Left cardiac atrium (tissue), 4 donors: ENCODE measurements around the gene MBOAT1. TPM values are rescaled to one million over a fixed set of nuclear protein-coding genes. Genes with fewer than 3 reads are reported as not detected.

Experiments
- ATAC-seq, 2 donors: fragments of 200-7000 bp; cut with Tn5 transposase; one replicate each; pipeline ENCODE4 v1.9.1; 2020; ENCODE audit warnings: mild to moderate bottlenecking in 2 of 2, moderate library complexity in 2 of 2
- DNase-seq: peaks from one replicate; pipeline ENCODE4 v3.0.0-alpha.2; 2020
- intact Hi-C, 2 donors: fragments of 100-400 bp; cut with DNase I; formaldehyde crosslinking; loops; one replicate each; pipeline versions ENCODE4 v1.14.1 to v1.15.1; 2022 to 2023
- total RNA-seq, 2 donors: library from RNA; stranded (reverse); fragmentation: NEBNext Ultra II Directional; extraction: Animal tissue kit (Norgen Biotek cat#: 25700); gene quantifications; one replicate each; pipeline ENCODE4 v1.2.1, GENCODE V29; 2021
- donor health status: DM: no; HTN: yes; CAD: no.
- donor health status: DM: no; HTN: yes; CAD: no; lungs with severe emphysema.
- donor health status: DM: yes; HTN: yes; CAD: no.
- donor health status: Dilated cardiomyopathy.

The MBOAT1 gene
- total RNA-seq, 2 donors from 2014 or later, result 5.1 to 6.1 TPM

DNA sequence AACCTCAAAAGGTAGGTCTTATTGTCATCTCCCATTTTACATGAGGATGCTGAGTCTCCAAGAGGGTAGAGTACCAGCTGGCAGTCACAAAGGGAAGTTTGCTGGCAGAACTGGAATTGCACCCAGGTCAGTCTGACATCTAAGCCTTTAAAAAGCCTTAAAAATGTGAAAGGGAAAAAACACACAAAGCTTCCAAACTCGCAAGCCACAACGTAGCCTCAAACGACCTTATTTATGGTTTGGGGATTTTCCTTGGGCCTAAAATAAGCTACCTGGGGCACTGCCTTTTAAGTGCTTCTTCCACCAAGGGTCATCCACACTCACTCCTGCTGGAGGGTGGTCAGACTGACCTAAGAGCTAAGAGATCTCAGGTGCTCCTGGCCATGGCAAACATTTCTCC, 2.1 kb downstream of the MBOAT1 start:
- intact Hi-C loops, result loop anchor here in 1 of 2 donors (10.0 kb wide), 1 partner anchor 85 kb away; no protein-coding TSS in a partner anchor
- DNase-seq, result no peak
- ATAC-seq, result no peak

DNA sequence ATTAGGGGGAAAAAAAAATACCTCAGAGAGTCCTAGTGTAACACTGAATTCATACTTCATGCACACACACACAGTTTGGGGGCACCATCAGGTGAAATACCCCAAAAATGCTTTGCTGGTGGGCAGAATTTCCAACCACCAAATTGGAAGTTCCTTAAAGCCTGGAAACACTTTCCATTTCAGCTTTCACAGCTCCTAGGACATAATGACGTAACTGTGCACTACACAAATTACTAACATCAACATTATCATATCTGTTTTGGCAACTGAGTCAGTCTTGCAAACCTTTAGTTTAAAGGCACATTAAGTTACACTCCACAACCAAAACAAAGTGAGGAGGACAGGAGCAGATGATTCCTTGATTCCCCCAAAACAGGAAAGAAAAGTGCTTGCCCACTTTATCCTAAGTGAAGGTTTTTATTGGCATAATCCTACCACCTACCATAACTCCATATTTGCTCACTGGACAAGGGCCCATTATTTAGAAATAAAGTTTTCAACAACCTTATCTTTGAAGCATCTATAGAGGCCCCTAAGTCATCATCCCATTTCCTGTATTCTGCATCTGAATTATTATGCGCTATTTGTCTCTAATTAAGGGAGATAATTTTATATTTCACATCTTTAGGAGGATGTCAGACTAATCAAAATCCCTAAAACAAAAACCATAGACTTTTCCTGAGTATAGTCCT, 3.4 kb downstream of the MBOAT1 start:
- ATAC-seq (no peak), DNase-seq (no peak)
- intact Hi-C loops, result no loop called here

DNA sequence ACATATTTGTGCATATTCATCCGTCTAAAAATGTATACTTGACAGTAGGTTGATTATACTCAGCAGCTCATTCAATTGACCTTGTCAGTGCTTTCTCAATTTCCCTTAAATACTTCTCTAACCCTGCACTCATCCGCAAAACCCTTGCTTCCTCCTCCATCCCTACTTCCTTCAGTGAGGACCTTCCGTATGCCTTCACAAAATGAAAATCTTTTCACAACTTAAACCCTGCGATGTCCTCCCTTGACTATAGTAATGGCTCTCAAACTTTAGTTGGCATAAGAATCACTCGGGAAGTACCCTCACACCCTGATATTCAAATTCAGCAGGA, 5.2 kb downstream of the MBOAT1 start:
- intact Hi-C loops, result no loop called here

DNA sequence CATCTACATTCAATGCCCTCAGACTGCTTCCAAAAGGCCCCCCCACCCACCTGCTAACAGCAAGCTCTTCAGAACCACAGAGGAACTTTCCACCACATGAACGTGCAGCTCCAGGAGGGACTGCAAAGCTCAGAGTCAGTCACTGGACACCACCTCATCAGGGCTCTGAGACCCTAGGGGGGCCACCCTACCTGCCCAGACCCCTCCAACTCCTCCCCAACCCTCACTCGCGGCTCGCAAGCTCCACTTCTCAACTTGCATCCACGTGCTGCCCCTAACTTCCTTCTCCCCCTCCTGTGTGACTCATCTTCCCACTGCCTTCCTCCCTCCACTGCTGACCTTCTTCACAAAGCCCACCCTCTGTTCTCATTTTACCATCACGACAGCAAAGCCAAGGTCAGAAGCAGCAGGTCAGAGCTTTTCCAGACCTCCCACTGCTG, 6.5 kb downstream of the MBOAT1 start:
- DNase-seq (no peak), ATAC-seq (peak in 1 of 2 donors; percentile 28)
- intact Hi-C loops, result no loop called here

More for the DNA sequence above, 5.2 kb downstream of the MBOAT1 start:
- DNase-seq (no peak), ATAC-seq (no peak)

DNA sequence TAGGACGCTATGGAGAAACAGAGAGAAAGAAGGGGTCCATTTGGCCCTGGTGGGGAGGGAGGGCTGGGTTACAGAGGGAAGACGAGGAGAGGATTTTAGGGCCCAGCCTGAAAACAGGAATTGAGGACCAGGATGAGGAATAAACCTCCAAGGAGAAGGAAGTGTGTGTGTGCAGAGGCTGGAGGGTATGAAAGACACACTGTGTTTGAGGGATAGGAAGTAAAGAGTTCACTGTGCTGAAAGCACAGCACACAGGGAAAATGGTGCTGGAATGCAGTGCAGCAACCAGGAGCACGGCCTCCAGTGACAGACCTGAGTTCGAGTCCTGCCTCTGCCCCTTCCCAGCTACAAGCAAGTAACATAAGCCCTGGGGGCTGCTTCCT, 7.8 kb downstream of the MBOAT1 start:
- DNase-seq (no peak), ATAC-seq (peak in 1 of 2 donors; percentile 14)
- intact Hi-C loops, result no loop called here

DNA sequence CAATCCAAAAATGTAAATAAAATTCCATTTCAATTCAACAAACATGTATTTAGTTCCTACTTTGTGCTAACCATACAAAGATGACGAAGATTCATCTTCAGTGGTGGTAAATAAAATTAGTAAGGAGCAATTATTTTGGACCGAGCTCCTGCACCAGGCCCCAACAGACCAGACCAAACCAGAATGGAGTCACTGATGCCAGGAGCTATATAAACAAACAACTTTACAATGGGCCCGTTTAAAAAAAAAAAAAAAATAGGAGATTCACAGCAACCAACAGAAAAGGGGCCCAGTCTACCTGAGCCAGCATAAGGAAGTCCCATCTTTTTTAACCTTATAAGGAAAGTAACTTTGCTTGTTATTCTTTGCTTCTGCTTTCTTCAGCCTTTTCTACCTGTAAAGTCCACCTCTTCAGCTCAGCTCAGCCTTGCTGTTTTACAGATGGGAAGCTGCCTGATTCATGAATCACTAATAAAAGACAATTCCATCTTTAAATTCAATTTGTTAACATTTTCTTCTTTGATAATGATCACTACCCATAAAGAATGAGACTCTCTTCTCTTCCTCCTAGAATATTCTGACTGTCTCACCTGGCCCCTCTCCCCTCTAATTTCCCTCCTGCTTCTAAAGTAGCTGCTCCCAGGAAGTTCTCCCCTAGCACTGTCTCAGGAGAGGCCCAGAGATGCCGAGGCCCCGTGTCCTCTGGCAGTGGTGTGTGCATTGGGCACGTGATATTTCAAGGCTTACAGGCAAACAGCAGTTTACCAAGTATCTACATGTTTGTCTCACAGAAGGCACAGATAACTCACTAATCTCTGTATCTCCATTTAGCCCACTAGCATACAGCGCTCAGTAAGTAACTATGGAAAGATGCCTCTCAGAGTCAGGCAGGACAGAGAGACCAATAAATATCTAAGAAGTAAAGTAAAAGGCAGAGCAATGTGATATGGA, 8.4 kb downstream of the MBOAT1 start:
- ATAC-seq (peak in 1 of 2 donors; percentile 6), DNase-seq (no peak)
- intact Hi-C loops, result no loop called here

DNA sequence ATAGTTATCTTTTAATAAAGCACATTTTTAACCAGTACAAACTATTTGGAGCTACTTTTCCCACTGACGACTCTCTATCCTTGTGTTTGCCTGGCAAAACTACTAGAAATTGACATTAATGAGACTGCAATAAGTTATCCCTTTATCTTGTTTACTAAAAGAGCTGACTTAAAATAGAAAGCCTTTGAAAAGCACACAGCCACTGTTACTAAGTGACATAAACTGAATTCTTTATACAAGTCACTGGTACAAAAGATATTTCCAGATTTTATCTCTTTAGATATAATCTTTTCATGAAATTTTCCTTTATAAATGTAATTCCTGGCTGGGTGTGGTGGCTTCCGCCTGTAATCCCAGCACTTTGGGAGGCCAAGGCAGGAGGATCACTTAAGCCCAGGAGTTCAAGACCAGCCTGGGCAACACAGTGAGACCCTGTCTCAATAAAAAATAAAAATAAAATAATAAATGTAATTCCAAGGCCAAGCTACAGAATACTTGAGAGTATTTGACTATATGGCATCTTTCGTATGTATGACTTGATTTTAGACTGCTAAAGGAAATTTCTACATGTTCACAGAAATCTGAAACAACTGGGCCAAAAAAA, 9.5 kb downstream of the MBOAT1 start:
- ATAC-seq, result no peak
- intact Hi-C loops, result no loop called here
- DNase-seq, result no peak

DNA sequence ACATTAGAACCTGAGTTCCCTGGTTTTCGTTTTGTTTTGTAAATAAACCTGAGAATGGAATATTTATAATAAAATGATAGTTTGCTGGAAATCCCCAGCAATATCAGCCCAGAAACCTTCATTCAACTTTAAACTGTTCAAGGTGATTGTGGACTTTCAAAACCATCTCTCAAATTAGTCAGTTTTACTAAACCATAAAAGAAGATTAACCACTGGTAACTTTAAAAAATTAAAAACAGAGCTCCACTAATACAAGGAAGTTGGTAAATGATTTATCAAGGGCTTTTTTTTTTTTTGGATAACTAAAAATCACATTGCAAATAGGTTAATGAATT, 10.0 kb downstream of the MBOAT1 start:
- DNase-seq, result no peak
- intact Hi-C loops, result no loop called here
- no peak for ATAC-seq

DNA sequence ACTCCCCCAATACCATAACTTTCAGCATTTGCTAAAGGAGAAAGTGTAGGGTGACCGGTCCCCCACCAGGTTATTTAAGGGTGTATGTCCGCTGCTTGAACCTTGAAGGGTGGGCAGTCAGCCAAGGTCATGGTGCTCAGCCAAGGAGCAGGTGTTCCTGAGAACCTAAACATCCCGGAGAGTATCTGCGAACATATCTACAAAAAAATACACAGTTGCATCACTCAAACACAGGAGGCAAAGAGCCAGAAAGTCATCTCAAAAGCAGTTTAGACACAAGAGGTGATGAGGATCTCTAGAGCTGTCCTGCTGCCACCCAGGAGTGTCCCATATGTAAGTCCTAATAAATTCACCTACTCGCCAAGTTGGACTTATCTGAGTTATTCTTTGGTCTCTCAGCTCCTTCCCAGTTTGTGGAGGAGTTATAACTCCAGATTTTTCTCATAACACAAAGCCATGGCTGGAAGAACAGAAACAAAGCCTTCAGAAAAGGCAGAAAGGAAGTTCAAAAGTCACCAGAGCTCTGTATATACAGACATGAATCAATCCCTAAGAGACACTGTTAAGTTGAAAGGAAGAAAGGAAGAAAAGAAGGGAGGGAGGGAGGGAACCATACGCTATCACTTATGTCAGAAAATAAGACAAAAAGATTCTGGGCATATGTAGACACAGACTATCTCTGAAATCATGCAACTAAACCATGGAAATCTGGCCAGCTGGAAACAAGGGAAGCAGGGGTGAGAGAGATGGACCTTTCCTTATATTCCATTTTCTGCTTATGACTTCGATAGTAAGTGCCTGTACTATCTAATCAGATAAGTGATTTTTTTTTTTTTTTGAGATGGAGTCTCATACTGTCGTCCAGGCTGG, 11.3 kb downstream of the MBOAT1 start:
- intact Hi-C loops, result no loop called here
- DNase-seq (no peak), ATAC-seq (no peak)

DNA sequence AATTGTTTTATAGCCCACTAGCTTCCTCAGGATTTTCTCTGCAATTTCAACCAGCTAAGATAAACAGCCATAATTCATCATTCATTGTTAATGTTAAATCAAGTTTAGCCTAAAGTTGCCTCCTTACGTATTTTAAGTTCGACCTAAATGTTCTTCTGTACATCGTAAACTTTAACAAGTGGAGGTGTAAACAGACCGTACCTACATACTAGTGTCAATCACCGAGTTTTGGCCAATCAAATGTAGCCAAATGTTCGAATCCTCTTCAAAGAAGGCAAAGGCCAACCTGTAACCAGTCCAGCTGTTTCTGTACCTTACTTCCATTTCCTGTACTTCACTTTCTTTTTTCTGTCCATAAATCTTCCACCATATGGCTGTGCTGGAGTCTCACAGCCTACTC, 13.5 kb downstream of the MBOAT1 start:
- intact Hi-C loops, result no loop called here
- DNase-seq (no peak), ATAC-seq (no peak)

DNA sequence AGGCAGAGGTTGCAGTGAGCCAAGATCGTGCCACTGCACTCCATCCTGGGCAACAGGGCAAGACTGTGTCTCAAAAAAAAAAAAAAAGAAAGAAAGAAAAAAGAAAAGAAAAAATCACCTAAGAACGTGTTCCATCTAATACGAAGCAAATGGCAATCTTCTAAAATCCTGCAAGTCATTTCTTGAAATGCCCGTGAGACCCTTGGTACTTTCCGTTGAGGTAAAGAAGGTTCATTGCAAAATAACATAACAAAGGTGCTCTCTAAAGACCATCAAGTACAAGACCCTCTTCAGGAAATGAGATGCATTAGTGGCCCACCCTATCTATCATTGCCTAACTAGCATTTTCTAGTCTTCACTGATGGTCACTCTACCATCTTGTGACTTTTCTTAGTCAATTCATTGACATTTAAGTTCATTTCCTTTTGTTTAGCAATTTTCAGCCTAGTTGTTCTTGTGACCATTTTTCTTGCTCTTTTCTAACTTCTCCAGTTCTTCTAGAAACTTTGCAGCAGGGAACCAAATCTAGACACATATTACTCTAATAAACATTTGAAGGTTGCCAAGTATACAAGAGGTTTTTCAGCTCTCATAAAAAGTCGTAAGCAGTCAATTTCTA, 14.0 kb downstream of the MBOAT1 start:
- intact Hi-C loops, result no loop called here
- no peak for ATAC-seq

DNA sequence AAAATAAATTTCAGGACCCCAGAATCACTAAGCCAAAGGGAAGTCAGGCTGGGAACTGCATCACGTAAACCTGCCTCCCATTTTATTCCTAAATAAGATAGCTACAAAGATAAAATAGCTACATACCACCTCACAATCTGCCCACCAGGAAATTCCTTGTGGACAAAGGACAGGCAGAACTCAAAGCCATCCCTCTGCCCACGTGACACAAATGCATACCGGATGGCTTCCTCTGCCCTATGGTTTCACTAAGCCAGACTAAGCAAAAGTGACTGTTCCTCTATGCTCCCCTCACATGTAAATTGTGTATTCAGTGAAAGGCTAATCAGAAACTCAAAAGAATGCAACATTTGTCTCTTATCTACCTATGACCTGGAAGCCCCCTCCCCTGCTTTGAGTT, 15.0 kb downstream of the MBOAT1 start:
- intact Hi-C loops, result no loop called here
- no peak for DNase-seq
- no peak for ATAC-seq

More for the DNA sequence above, 14.0 kb downstream of the MBOAT1 start:
- DNase-seq, result no peak

DNA sequence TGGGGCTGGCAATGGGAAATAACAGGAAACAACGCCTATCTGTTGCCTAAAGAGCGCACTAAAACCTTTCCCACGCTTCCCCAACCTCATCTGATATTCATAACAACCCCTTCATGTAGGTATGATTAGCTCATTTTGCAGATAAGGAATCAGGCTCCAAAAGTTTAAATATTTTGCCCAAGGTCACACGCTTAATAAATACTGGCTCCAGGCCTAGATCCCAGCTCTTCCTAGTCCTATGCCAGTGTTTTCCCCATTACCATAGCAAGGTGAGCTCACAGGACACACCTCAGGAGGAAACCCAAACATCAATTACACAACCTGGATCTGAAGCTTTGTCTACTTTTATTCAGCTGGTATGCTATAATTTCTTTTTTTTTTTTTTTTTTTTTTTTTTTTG, 19.6 kb downstream of the MBOAT1 start:
- intact Hi-C loops, result no loop called here
- DNase-seq (no peak), ATAC-seq (no peak)

DNA sequence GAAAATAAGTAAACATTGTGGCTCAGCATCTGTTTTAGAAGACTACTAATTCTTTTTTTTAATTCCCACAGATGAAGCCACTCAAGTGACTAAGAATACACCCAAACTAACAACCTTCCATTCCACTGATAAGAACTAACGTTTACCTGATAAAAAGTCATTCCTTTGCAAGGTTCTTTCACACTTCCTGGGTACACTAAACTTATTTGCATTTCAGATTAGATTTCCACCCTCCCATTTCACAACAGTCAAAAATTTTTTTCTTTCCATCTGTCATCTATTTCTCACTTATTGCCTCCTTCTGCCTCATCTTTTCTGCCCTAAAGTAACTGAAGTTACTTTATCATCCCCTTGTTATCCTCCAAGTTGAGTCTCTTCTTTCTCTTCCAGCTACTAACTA, 20.3 kb downstream of the MBOAT1 start:
- intact Hi-C loops, result no loop called here

DNA sequence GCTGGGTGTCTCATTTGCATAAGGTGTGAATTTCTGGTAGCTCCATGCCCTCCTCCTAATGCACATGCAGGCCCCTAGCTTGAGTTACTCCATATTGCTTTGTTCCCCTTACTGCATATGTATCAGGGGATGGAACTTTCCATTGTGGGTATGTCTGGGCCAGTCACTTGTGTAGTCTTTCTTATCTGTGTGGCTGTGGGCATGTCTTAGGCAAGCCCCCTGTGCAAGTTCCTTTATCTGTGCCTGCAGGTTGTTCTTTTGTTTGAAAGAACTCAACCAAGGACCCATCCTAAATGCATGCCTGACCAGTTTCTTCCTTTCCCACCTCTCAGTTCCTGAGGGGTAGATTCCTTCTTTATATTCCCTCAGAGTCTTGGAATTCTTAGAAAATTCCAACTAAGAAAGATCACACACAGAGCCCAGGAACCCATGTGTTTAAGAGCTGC, 23.6 kb downstream of the MBOAT1 start:
- no peak for ATAC-seq
- no peak for DNase-seq
- intact Hi-C loops, result no loop called here

More for the DNA sequence above, 20.3 kb downstream of the MBOAT1 start:
- peak in 1 of 2 donors; percentile 57 for ATAC-seq
- no peak for DNase-seq

DNA sequence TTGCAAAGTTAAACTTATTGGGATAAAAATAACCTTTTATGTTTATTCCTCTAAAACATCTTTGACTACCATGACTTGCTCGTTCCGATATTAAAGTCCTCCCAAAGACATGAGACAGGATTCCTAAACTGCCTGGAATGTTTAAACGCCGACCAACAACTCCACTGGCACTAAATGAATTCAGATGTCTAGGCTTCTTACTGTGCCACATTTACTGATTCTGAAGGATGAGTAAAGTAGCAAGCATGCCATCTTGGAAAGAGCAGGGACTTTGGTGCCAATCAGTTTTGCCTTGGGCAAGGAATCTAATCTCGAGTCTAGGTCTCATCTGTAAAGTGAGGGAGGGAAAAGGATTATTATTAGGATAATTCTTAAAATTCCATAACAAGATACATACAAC, 25.3 kb downstream of the MBOAT1 start:
- intact Hi-C loops, result no loop called here
- no peak for ATAC-seq
- DNase-seq, result no peak

DNA sequence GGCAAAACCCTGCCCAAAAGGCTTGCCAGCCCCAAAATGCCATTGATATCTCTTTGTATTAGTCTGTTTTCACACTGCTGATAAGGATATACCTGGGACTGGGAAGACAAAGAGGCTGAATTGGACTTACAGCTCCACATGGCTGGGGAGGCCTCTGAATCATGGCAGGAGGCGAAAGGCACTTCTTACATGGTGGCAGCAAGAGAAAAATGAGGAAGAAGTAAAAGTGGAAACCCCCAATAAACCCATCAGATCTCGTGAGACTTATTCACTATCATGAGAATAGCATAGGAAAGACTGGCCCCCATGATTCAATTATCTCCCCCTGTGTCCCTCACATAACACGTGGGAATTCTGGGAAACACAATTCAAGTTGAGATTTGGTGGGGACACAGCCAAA, 28.6 kb downstream of the MBOAT1 start:
- ATAC-seq (no peak), DNase-seq (no peak)
- intact Hi-C loops, result no loop called here

DNA sequence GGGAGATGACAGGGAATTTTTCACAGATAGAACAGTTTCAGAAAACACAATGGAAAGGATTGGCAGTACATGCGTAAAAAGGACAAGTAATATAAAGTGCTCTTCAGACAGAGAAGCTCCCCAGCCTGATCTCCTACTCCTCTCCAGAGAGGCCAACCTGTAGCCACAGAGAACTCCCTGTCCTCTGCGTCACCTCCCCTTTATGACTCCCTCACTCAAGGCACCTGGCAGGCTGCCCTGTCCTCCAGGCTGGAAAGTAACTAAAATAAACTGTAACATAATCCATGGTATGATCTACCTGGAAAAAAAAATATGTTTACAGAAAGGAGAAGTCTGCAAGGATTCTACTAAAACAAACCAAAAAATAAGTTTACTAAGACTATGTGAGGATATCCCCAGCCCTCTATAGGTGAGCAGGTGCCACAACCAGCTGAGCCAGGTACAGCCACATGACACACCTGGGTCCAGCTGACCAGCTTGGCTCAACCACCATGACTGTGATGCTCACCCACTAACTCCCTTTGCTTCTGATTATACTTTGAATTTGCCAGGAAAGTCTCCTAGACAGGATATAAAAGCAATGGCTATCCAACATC, 29.2 kb downstream of the MBOAT1 start:
- DNase-seq (peak; percentile 57), ATAC-seq (peak; percentile 59 to 70)
- intact Hi-C loops, result no loop called here
